DMS153 (cell line): Measurements from ENCODE around the gene ACOX2.

Experiments
- DNase-seq: peaks from one replicate; lab custom pipeline; 2025; lab: John Stamatoyannopoulos, UW

The ACOX2 gene

DNA sequence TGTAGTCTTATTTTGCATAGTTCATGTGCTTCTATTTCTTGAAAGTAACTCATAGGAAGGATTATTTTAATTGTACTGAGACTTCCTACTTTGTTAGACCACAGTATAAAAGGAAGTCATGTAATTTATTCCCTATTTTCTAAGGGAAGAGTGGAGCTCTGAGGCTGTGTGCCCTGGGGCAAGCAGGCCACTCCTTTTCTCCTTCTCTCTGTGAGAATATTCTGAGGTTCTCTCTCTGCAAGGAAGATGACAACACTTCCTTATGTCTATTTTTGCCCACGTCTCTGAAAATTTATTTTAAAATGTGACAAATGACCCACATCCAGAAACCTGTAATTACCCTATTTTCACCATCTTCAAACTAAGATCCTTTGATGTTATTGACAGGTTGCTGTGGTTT, 34.1 kb downstream of the ACOX2 start:
- no peak for DNase-seq

DNA sequence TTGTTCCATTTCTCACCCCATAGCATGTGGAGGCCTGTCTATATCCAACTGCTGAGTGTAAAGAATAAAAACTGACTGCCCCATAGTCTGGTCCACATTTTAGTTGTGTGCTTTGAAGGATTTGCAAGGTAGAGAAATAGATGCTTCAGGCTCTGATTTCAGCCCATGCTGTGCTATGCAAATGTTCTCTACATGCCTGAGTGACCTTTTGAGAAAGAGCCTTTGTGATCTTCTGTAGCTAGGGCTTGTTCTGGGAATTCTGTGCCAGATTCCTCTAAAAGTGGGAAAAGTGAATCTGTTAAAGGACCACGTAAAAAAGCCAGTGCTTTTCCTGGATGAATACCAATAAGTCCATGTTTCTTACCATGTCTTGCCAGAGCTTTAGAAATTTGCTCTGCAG, 39.9 kb downstream of the ACOX2 start:
- DNase-seq = no peak

DNA sequence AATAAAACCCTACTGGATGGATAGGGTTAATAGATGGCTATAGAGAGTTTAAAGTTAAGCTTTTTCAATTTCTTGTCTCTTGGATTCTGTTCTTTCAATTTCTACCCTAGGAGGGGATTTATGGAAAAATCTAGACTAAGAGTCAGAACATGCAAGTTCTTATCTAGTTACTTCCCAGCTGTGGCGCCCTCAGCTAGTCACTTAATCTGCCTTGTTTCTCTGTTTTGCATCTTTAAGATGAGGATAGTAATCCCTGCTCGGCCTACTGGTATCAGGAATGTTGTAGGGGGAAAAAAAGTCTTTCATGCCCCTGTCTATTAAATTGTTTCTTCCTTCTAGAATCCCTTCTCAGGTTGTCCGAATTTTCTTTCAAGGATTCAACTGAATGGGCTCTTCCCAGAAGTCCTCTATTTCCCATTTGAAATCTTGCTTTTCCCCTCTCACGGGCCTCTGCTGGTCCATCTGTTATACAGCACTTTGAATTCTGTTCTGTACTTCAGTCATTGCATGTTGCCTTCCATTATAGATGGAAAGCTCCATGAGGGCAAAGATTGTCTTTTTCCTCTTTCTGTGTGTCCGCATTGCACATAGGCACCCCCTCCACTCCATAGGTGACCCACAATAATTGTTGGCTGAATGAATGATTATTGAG, 40.7 kb downstream of the ACOX2 start:
- no peak for DNase-seq

DNA sequence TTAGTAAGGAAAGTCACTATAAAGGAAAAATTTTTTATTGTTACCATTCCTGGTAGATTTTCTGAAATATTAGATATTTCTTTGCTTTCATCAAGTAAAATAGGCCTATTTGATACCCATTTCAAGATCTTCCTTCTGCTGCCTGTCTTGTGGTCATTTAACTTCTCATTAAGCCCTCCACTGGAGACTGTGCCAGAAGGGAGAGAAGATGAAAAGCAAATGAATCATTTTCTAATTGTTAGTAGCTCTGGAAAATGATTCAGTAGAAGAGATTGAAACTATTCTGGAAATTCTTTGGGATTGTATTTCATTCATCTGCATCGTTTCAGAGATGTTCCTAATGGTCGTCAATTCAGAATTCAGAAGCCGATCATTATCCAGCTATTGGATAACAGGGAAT, 41.9 kb downstream of the ACOX2 start:
- DNase-seq = no peak

DNA sequence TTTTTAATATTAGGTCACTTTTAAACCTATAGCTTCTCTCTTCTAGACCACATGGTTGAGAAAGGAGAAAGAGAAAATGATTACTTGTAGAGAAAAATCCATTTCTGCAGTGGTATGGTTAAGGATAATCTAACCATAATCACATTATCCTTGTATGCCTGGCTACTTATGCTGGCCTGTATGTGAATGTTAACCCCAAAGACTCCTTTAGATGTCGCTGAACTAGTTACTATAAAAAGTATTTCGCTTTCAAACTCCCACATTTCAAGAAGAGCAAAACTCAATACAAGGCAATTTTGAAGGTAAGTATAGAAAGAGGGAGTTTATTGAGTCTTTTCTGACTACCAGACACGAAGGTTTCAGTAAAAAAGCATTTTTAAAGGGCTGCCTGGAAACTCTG, 42.9 kb downstream of the ACOX2 start:
- no peak for DNase-seq

DNA sequence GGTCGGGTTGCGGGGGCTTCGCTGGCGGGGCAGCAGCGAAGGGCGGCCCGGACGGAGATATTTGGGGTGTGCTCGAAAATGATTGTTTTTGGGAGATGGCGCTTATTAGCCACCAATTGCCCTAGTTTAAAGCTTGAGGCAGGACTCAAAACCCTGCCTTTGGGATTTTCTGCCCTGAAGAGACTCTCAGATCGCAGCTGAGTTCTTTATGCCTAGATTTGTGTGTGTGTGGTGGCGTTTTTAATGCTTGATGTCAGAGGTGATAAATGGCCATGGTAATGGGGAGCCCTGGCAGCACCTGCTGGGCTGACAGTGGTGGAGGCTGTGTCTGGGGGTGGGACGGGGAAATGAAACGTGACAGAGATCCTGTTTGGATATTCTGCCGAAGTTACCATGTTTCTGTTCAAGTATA, 44.5 kb downstream of the ACOX2 start:
- no peak for DNase-seq

DNA sequence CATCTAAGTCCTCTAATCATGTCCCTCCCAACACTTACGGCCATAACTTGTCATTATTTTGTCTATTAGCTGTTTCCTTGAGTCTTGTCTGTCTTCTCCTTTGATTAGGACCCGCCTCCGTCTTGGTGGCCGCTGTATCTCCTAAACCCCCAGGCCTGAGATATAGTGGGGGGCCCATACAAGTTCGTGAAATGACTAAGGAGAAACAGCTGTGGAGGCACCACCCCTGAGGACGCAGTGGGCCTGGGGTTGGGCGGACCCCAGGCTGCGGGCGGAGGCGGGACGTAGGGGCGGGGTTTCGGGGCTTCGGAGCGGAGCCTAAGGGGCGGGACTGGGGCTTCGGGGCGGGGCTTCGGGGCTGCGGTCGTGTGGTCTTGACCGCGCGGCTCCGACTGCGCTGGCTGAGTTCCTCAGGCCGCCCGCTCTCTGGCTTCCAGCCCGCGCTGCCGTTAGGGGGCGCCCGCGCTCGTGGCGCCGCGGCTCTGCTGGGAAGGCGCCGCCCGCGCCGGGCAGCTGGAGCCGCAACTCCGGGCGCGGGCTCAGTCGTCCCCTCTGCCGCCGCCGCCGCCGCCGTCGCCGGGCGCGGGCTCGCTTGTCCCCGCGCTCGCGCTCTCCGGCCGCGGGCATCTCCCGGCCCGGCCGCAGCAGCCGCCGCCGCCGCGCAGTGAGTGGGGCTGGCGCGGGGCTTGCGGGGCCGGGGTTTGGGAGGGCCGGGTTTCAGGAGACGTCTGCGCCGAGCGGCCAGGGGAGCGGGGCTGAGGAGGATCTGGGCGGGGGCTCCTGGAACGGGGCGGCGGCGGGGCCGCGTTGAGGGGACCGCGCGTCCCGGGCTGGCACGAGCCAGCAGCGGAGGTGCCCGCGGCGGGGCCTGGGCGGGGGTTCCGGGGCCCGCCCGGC, 45.2 kb downstream of the ACOX2 start, which contains the start of gene KCTD6:
TSS of gene KCTD6 (plus strand) at position 591 of the 897 bp plus-strand sequence. CDS start 6,660 bp downstream, outside the sequence.
- DNase-seq = peak; percentile 64

DNA sequence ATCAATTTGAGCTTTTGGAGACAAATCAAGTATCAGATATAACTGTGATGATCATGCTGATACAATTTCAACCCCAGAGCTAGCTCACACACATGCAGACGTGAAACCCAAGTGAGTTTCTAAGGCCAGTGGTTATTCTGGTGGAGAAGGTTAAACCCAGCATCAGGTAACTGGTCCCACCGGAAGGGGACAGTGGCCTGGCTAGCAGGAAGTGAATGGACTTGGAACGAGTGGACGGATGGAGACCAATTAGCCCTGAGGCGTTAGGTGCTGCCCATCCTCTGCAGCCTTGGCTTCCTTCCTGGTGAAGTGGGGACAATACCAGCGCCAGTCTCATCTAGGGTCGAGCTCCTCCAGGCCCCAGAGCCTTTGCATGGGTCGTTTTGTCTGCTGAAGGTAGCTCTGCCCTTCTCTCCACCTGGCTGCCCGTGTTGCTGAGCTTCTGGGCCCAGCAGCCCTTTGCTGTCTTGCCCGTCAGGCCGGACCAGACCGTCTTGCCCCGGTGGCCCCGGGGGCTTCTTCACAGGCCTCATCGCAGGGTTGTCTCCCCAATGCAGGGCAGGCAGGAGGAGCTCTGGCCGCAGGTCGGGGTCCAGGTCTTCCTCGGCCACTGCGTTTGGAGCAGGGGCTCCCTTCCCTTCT, 46.0 kb downstream of the ACOX2 start:
- DNase-seq = no peak

DNA sequence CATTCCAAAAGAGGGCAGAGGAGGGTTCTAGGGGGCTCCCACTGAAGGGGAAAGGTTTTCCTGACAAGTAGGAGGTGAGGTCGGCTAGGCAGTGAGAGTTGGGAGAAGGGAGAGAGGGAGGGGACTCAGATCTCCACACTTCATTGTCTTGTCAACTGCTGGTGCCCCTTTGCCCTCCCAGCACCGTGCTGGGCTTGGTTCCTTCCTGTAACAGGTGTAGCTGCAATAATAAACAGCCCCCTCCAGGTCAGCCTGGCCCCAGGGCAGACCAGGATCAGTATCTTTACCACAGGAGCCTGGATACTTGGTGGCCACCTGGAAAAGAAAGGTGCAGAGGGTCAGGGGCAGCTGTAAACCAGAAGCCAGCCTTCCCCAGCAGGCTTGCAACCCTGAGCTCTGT, 48.0 kb downstream of the ACOX2 start:
- no peak for DNase-seq

DNA sequence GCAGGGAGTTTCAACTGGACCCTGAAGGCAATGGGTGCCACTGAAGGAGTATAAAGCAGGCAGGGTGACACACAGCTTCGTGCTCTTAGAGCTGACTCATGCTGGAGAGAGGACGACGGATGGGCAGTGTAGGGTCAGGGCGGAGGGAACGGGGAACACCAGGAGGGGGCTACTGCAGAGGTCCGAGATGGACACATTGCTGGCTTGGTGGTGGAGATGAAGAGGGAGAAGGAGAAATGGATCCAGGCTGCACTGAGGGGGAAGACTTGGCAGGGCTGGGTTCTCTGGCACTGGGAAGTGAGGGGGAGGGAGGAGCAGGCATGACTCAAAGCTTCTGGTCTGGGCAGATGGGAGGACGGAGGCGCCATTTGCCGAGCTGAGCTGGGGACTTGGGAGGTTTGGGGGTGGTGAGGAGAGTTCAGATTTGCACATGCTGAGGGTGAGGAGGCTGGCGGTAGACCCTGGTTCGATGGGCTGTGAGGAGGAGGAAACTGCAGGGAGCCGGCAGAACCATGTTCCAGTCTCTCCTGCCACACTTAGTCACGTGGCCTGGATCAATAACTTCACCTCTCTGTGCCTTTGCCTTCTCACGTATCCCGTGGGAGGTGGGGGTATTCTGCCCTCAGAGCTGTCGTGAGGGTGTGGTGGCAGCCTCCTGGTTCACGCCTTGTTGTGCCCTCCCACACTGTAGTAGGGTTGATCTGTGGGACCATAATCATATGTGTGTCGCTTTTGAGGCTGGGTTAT, 49.7 kb downstream of the ACOX2 start:
- DNase-seq = no peak

DNA sequence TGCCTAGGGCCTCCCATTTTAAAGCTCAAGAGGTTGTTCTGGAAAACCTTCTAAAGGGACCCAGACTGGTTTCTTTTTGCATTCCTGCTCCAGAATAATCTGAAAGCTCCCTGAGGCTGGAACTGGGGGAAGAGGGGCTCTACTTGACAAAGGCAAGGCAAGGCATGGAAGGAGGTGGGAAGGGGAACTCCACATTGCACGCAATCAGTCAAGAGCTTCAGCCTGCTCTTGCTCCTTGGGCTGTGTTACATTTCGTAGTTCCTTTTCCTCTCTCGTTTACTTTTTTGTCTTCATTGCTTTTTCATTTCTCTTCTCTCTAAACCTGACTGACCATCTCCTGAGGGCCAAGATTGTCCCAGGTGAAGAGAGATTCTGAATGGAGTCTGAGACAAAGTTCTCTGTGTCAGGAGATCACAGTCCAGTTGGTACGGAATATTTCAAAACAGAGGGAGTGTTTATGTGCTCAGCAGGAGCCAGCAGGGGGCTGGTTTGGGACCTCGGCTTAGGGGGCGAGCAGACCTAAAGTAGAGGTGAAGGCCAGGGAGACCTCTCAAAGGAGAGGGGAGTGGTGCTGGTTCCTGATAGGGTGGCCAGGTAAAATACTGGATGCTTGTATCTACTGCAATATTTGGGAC, 51.1 kb downstream of the ACOX2 start:
- no peak for DNase-seq

DNA sequence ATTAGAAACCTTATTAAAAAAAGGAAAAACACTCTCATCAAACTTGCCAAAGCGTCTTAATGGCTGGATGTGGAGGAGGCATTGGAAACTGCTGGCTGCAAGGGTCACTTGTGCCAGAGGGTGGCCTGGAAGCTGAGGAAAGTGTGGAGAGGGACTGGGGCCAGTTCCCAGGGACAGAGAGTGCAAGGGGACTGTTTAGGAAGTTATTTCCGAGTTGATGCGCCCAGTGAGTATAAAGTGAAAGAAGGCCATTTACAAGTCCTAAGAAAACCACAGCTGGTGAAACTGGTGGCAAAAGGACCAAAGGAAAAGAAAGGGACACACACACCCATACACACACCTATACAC, 52.3 kb downstream of the ACOX2 start:
- DNase-seq = no peak

DNA sequence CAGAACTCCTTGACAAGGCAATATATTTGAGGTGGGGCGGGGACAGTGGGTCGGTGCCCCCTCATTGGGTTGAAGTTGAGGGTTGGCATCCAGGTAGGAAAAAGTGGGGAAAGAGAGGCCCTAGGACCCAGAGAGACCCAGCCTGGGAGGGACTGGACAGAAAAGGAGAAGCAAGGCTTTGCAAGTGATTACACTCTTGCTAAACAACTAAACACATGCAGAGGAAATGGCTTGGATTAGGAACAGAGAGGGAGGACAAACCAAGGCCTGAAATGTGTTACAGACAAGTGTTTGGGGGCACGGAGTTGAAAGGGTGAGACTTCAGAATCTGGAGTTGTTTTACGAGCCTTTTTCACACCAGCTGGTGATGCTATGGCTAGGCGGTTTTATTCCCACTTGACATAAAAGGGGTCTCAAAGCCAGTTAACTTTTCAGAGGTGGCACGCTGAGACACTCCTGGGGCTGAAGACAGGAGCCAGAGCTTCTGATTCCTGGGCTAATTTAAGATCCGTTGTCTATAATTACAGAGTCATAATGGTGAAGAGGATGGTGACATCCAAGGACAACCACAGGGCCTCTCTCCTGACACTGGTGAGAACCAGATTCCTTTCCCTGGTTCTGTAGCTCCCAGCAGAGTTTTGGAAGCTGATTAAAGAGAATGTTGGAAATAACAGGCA, 52.8 kb downstream of the ACOX2 start:
- DNase-seq = no peak

DNA sequence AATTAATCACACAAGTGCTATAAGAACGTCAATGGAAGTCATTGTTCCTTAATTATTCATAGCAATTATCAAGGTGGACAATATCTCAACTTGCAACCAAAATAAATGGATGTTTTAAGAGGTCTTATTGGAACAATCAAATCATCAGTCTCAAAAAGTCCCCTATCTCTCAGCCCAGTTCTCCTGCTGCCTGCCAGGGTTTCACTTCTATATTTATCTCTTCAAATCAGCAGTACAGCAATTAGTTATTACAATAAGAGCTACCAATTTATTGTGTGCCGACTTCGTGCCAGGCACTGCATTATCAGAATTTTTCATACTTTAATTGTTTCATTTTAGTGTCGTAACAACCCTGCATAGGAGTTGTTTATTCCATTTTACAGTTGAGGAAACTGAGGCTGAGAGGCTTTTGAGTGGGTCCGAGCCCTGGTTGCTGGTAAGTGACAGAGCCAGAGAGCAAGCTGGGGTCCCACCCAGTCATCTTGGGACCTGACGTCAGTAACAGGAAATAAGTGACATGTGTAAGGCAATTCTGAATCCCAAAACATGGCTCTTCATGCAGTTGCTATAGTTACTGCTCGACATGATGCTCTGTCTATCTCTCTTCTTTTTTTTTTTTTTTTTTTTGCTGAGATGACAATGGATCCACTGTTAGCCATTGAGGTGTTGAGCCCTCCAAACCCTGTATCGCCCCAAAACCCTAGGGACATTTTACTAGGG, 53.9 kb downstream of the ACOX2 start:
- no peak for DNase-seq

DNA sequence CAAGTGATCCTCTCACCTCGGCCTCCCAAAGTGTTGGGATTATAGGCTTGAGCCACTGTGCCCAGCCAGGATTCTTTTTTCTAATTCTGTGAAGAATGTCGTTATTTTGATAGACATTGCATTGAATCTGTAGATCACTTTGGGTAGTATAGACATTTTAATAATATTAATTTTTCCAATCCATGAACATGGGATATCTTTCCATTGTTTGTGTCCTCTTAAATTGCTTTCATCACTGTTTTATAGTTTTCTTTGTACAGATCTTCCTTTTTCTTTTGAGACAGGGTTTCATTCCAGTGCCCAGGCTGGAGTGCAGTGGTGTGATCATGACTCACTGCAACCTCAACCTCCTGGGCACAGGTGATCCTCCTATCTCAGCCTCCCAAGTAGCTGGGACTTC, 56.7 kb downstream of the ACOX2 start:
- DNase-seq = no peak

DNA sequence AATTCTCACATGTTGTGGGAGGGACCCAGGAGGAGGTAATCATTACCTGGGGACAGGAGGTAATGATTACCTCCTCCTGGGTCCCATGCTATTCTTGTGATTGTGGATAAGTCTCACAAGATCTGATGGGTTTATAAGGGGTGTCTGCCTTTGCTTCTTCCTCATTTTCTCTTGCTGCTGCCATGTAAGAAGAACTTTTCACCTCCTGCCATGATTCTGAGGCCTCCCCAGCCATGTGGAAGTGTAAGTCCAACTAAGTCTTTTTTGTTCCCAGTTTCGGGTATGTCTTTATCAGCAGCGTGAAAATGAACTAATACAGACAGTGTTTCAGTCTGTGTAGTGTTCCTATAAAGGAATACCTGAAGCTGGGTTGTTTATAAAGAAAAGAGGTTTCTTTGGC, 58.2 kb downstream of the ACOX2 start:
- no peak for DNase-seq

DNA sequence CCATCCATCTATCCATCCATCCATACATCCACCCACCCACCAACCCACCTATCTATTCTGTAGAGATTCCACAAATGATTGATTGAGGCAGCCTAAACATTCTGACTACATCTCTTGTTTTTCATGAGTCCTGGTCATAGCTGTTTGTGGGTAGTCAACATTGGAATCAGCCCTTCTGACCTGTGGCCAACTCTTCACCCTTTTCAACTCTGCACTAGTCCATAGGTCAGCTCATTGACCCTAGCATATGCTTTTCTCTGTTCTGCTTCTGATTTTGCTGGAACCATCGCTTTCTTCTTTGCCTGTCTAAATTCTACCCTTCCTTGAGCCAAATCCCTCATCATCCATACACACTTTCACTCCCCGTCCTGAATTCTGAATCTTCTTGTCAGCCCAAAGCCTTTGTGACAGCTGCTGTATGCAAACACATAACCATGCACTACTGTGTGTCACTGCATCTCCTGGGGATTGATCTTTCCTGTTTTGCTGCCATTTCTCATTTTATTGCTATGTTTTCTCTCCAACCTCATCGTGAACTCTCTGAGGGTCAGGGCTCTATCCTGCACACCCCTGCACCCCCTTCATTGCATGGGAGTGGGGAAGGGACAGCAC, 61.9 kb downstream of the ACOX2 start:
- no peak for DNase-seq

DNA sequence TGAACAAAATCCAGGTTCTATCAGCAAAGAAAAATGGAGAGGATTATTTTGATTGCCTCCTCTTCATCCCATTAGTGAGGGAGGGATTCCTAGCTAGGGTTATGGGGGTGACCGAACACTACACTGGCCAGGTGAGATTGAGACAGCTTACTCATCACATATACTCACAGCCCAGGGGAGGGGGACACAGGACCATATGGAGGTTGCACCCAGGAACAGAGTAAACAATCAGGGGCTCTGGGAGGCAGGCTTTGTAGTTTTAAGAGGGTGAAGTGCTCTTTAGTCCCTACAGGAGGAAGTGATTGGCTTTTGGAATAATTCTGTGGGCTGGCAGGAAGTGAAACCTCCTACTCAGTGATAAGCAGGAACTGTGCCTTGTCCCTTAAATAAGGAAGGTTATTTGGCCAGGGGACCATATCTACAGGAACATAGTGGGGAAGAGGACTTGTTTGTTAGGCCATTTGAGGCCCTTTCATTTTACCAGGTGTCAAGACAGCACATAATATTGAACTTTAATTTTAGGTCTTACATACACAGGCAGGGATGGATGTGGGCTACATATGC, 62.6 kb downstream of the ACOX2 start:
- peak; percentile 51 for DNase-seq

DNA sequence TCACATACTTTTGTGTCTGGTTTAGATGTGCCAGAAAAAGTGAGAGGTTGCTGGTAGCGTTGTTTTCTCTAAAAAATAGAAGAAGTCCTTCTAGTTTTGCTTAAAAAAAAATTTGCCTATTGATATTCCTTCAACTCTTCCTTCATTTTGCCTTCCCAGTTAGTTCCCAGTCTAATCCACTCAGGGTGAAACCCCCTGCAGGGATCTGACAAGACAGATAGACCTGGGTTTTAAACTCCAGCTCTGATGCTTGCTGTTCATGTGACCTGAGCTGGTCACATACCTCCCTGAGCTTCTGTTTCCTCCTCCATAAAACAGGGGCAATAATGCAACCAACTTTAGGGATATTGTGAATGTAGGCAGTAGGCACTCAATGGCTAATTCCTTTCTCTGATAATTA, 63.7 kb downstream of the ACOX2 start:
- no peak for DNase-seq
